Pancreas (tissue), 10 donors: ENCODE measurements around the gene GHRHR. TPM values are rescaled to one million over a fixed set of nuclear protein-coding genes. Genes with fewer than 3 reads are reported as not detected.
A peak's percentile ranks its signal among the peaks of the same experiment; 100 is the strongest.

Experiments used
- ATAC-seq, 4 donors: fragments of 200-7000 bp; cut with Tn5 transposase; one replicate each; pipeline versions ENCODE4 v1.8.0 to v1.9.1; 2020; ENCODE audit warnings: mild to moderate bottlenecking in 4 of 4, moderate library complexity in 4 of 4
- DNase-seq, 6 donors: peaks; one replicate each; pipeline ENCODE4 v3.0.0-alpha.2; 2020
- FAIRE-seq: peaks from 2 replicates; lab custom pipeline; 2012; peaks lifted over from hg19 to GRCh38; lab: Jason Lieb, UNC
- H3K27ac ChIP-seq, 4 donors: fragments of 200-600 bp; sonication (generic); 1 replicate in 3 of 4; 2 replicates in 1 of 4; pipeline versions ENCODE4 v1.5.0 to v1.8.0; 2020
- H3K27me3 ChIP-seq, 4 donors: fragments of 200-600 bp; one replicate each; pipeline ENCODE4 v1.8.0; 2021
- H3K36me3 ChIP-seq, 3 donors: fragments of 200-600 bp; sonication (generic) in 1 of 3; one replicate each; pipeline versions ENCODE4 v1.5.0 to v1.8.0; 2020 to 2021
- H3K4me1 ChIP-seq, 3 donors: fragments of 200-600 bp; one replicate each; pipeline ENCODE4 v1.8.0; 2021
- H3K4me3 ChIP-seq, 4 donors: fragments of 200-600 bp; sonication (generic) in 2 of 4; one replicate each; pipeline versions ENCODE4 v1.5.0 to v1.8.0; 2020 to 2021
- H3K9me3 ChIP-seq, 4 donors: fragments of 200-600 bp; one replicate each; pipeline ENCODE4 v1.8.0; 2021
- WGBS, 2 donors: extraction: QIAGEN DNeasy Blood & Tissue Kit; methylation state at CpG; one replicate each; pipeline ENCODE4 v1.1.7; 2013; 5-methylcytosine and 5-hydroxymethylcytosine counted together
- intact Hi-C, 3 donors: fragments of 100-400 bp; cut with DNase I; formaldehyde crosslinking; loops; one replicate each; pipeline versions ENCODE4 v1.11.1 to v1.14.2; 2022
- polyA plus RNA-seq, 2 donors: library from polyadenylated mRNA; stranded (reverse); fragments of 200-250 nt; gene quantifications; one replicate each; pipeline ENCODE4 v1.2.3, GENCODE V29; 2013
- total RNA-seq, 6 donors: library from RNA; stranded (reverse); fragmentation: NEBNext Ultra II Directional in 4 of 6; extraction: Animal tissue kit (Norgen Biotek cat#: 25700) in 4 of 6; gene quantifications; one replicate each; pipeline versions ENCODE4 v1.2.1 to v1.2.4, GENCODE V29; 2021 to 2023
- TF ChIP-seq, protein P1 (sequence below), 4 donors: fragments of 200-600 bp; sonication (generic) in 3 of 4; IDR thresholded peaks; one replicate each; pipeline versions ENCODE4 v1.5.0 to v1.8.0; 2021; ENCODE audit warnings: antibody characterized with exemption in 4 of 4
- donor health status: healthy with polysubstance abuse.
- donor health status: DM: no; HTN: no; CAD: no; lungs with moderate emphysema.
- donor health status: DM: no; HTN: no; CAD: no.
- donor health status: control.
- donor health status: control.
- donor health status: Bipolar disorder and iron deficiency.
- donor health status: DM: yes; HTN: yes; CAD: no.
- donor health status: DM: no; HTN: no; CAD: no.
- donor health status: DM: no; HTN: no; CAD: no.
- donor health status: DM: yes; HTN: yes; CAD: no.

The GHRHR gene
- total and polyA plus RNA-seq, 8 donors, result 0.34 to 0.55 (median 0.47) TPM; not detected in 5

DNA sequence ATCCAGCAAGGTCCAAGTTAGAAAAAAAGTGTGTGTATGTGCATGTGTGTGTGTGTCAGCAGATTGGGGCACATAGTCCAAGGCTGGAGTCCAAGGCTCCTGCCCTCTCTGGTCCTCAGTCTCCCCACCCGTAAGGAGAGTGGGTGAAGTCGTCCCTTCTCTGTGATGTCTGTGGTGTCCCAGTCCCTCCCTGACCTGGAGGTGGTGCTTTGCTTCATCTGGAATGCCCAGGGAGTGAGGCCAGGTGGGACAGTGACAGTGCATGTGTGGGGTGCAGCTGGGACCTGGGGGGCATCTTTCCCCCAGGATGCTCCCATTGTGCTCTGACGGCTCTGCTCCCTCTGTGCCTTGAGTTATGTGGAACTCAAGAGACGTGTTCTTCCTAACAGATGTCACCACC lies 34.1 kb upstream of the GHRHR start:
- peaks cover 0 to 9% (median 9%) of the 10 kb centered on the region in 3 donors for H3K36me3 ChIP-seq
- no peaks in the 10 kb centered on the region for H3K9me3 ChIP-seq
- ATAC-seq (no peak), FAIRE-seq (no peak), DNase-seq (peak in 2 of 6 donors; percentile 8 to 30)
- WGBS, 2 donors, result 71 to 77% methylated on average over 4 of the region's 4 CpGs
- intact Hi-C loops, result no loop called here
- H3K4me1 ChIP-seq, result no peaks in the 10 kb centered on the region
- peak overlapping the region in 3 of 4 donors; percentile 17 to 84 (median 34) for H3K27ac ChIP-seq
- H3K4me3 ChIP-seq, result no peak overlapping the region
- TF ChIP-seq, protein P1, sequence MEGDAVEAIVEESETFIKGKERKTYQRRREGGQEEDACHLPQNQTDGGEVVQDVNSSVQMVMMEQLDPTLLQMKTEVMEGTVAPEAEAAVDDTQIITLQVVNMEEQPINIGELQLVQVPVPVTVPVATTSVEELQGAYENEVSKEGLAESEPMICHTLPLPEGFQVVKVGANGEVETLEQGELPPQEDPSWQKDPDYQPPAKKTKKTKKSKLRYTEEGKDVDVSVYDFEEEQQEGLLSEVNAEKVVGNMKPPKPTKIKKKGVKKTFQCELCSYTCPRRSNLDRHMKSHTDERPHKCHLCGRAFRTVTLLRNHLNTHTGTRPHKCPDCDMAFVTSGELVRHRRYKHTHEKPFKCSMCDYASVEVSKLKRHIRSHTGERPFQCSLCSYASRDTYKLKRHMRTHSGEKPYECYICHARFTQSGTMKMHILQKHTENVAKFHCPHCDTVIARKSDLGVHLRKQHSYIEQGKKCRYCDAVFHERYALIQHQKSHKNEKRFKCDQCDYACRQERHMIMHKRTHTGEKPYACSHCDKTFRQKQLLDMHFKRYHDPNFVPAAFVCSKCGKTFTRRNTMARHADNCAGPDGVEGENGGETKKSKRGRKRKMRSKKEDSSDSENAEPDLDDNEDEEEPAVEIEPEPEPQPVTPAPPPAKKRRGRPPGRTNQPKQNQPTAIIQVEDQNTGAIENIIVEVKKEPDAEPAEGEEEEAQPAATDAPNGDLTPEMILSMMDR (IDR thresholded peaks at IDR 0.05), result no peak
- H3K27me3 ChIP-seq, result no peaks in the 10 kb centered on the region

DNA sequence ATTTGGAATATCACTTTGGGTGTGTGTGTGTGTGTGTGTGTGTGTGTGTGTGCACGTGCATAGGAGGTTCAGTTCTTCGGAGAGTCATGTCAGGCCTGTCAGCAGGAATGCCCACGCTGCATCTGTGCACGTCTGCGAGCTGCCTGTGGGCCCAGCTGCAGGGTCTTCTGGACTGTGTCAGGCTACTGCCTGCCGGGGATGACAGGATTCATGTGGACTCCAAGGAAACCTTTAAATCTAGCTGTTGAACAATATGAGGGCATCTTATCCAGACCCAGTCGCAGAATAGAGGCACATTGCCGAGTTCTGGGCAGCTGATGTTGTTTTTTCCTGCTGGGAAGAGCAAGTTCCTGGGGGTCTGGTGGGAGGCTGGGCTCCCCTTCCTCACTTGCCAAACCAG lies 33.1 kb upstream of the GHRHR start:
- DNase-seq, result peak in 3 of 6 donors; percentile 8 to 47 (median 42)
- Histone ChIP-seq H3K36me3 (peaks cover 0 to 3% (median 0%) of the 10 kb centered on the region in 3 donors), H3K4me1 (no peaks in the 10 kb centered on the region), H3K9me3 (no peaks in the 10 kb centered on the region), H3K27ac (peak overlapping the region; percentile 34 to 84 (median 67)), H3K27me3 (no peaks in the 10 kb centered on the region), H3K4me3 (no peak overlapping the region)
- TF ChIP-seq, protein P1 (IDR thresholded peaks at IDR 0.05), result no peak
- intact Hi-C loops, result no loop called here
- 50 to 63% methylated on average over 8 of the region's 8 CpGs for WGBS, 2 donors
- ATAC-seq, result peak in 2 of 4 donors; percentile 4 to 10
- no peak for FAIRE-seq

DNA sequence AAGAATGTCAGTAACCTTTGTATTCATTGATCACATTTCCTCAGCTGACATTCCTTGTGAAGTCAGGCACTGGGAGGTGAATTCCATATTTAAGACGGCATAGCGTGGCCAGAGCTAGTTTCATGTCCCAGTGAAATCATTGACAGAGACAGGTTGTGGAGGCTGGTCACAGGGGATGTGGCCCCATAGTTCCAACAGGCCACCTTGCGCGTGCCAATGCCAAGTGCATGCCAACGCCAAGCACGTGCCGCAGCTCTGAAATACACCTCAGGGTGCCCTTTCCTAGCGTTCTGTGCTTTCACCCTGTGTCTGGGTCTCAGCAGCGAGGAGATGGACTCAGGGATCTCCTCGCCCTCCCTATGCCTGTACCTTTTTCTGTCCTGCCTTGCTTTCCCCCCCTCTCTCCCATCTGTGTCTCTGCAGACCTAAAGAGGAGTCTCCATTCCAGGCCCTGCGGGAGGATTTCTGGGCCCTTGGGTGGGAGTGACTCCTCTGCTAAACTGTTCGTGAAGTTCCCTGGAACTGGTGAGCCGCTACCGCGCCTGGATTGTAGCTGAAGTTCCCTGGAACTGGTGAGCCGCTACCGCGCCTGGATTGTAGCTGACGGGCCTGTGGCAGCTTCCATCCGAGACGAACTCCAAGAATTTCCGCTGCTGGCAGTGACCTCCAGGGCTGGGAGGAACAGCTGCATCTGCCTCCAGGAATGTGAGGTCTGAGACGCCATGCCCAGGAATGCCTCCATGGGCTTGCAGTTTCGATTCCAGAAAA lies 32.4 kb upstream of the GHRHR start:
- Histone ChIP-seq H3K4me1 (no peaks in the 10 kb centered on the region), H3K36me3 (peaks cover 0 to 3% (median 0%) of the 10 kb centered on the region in 3 donors), H3K9me3 (no peaks in the 10 kb centered on the region), H3K27ac (peak overlapping the region; percentile 75 to 84 (median 77)), H3K4me3 (peak overlapping the region in 2 of 4 donors; percentile 12 to 17), H3K27me3 (no peaks in the 10 kb centered on the region)
- FAIRE-seq (no peak), DNase-seq (peak; percentile 33 to 74 (median 70)), ATAC-seq (peak; percentile 63 to 78 (median 67))
- intact Hi-C loops, result no loop called here
- TF ChIP-seq, protein P1 (IDR thresholded peaks at IDR 0.05), result no peak
- WGBS, 2 donors, result 69% methylated on average over 24 of the region's 24 CpGs

DNA sequence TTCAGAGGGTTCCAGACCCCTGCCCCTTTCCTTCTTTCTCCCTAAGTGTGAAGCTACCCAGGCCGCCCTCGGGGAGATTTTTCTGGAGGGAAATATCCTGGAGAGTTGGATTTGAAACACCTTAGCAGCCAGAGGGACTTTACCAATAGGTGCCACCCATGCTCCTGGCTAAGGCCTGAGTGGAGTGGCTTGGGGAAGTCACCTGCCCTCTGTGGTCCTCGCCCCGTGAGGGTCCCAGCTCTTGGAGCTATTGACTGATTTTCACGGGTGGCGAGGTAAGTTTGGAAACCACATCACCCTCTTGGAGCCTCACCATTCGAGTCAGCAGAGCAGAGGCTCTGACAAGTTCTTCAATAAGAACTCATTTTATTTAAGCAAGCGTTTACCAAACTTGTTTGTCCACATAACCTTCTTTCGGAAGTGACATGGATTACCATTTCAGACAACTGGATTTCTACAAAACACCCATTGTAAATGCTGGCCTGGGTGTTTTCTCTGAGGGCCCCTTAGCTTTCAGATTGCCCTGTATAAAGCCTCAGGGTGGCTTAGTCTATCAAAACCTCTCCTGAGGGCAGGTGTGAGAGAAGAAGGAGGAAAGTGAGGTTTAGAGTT lies 31.7 kb upstream of the GHRHR start:
- intact Hi-C loops, result no loop called here
- DNase-seq (peak in 3 of 6 donors; percentile 2 to 41 (median 9)), ATAC-seq (peak in 1 of 4 donors; percentile 6), FAIRE-seq (no peak)
- no peaks in the 10 kb centered on the region for H3K4me1 ChIP-seq
- TF ChIP-seq, protein P1 (IDR thresholded peaks at IDR 0.05), result no peak
- no peaks in the 10 kb centered on the region for H3K27me3 ChIP-seq
- no peaks in the 10 kb centered on the region for H3K9me3 ChIP-seq
- H3K4me3 ChIP-seq, result peak overlapping the region in 2 of 4 donors; percentile 12 to 17
- peak overlapping the region; percentile 75 to 84 (median 77) for H3K27ac ChIP-seq
- peaks cover 0 to 3% (median 0%) of the 10 kb centered on the region in 3 donors for H3K36me3 ChIP-seq
- WGBS, 2 donors, result 62 to 66% methylated on average over 9 of the region's 9 CpGs
